ENCODE measurements around the gene STXBP6. TPM values are rescaled to one million over a fixed set of nuclear protein-coding genes. Genes with fewer than 3 reads are reported as not detected.
A peak's percentile ranks its signal among the peaks of the same experiment; 100 is the strongest.

STXBP6 gene
- total and polyA plus RNA-seq, 2 of the 13 experiments (the other 11 are each of a cell fraction or from before 2014, with no cell fraction given) = 35.3 to 42.8 TPM

DNA sequence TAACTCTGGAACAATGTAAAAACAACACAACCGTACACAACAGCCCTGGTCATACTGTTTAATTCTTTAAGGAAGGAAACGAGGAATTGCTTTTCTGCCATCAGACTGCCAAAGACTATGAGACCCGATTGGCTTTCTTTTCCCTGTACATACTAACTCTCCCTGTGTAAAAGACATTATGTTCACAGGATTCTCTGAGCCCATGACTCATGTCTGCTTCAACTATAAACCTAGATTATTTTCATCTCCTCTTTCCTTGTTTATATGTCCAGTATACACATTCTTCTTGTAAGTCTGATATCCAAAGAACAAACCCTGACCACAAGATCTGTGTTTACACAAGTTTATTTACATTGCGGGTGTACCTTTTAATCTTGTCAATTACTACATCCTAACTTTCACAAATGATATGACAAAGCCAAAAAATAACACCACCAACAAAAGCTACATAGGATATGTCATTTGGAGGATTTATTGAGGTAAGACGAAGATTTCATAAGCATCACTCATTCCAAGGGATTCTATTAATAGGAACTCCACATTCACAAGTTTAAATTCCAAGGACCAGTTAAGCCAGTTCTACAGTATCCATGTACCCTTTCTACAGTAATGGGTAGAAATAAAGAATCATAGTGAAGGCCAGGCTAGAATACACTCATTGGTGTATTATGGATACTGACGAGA is 67.3 kb downstream of the STXBP6 start (continued):
- TF ChIP-seq PHF8 (CRISPR knock-in tag; IDR thresholded peaks at IDR 0.05) (no peak), MLLT10 (CRISPR knock-in tag; IDR thresholded peaks at IDR 0.05) (no peak), MTA3 (CRISPR knock-in tag; IDR thresholded peaks at IDR 0.05) (no peak), SALL2 (CRISPR knock-in tag; IDR thresholded peaks at IDR 0.05) (no peak), NFYB (CRISPR knock-in tag; IDR thresholded peaks at IDR 0.05) (no peak), RNF2 (conservative IDR thresholded peaks at IDR 0.05; ENCODE audit: low read depth) (no peak), KDM1A (CRISPR knock-in tag; IDR thresholded peaks at IDR 0.05) (peak; percentile 79; the same call in 1 of the 2 replicates), ZNF564 (CRISPR knock-in tag; IDR thresholded peaks at IDR 0.05) (0 out of 2 replicates have a peak, but pooled peaks have one; percentile 35), SAP130 (CRISPR knock-in tag; IDR thresholded peaks at IDR 0.05; ENCODE audit: low read depth) (peak; percentile 58), TMF1 (CRISPR knock-in tag; IDR thresholded peaks at IDR 0.05; ENCODE audit: low read depth) (no peak), ZNF720 (CRISPR knock-in tag; IDR thresholded peaks at IDR 0.05) (no peak), RORA (CRISPR knock-in tag; IDR thresholded peaks at IDR 0.05) (no peak), KDM2A (CRISPR knock-in tag; IDR thresholded peaks at IDR 0.05; ENCODE audit: borderline replicate concordance, low read depth) (no peak), GZF1 (CRISPR knock-in tag; IDR thresholded peaks at IDR 0.05) (no peak), ZNF83 (CRISPR knock-in tag; IDR thresholded peaks at IDR 0.05; ENCODE audit: borderline replicate concordance) (no peak), SCMH1 (CRISPR knock-in tag; IDR thresholded peaks at IDR 0.05; ENCODE audit: borderline replicate concordance) (no peak)
- TF ChIP-seq, protein P1, sequence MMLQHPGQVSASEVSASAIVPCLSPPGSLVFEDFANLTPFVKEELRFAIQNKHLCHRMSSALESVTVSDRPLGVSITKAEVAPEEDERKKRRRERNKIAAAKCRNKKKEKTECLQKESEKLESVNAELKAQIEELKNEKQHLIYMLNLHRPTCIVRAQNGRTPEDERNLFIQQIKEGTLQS (CRISPR knock-in tag; IDR thresholded peaks at IDR 0.05) = no peak
- TF ChIP-seq, protein P2, sequence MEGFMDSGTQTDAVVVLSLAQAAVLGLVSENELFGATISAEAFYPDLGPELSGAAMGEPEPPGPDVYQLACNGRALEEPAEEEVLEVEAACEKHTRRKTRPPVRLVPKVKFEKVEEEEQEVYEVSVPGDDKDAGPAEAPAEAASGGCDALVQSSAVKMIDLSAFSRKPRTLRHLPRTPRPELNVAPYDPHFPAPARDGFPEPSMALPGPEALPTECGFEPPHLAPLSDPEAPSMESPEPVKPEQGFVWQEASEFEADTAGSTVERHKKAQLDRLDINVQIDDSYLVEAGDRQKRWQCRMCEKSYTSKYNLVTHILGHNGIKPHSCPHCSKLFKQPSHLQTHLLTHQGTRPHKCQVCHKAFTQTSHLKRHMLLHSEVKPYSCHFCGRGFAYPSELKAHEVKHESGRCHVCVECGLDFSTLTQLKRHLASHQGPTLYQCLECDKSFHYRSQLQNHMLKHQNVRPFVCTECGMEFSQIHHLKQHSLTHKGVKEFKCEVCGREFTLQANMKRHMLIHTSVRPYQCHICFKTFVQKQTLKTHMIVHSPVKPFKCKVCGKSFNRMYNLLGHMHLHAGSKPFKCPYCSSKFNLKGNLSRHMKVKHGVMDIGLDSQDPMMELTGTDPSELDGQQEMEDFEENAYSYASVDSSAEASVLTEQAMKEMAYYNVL (CRISPR knock-in tag; IDR thresholded peaks at IDR 0.05; ENCODE audit: borderline replicate concordance) = no peak
- TF ChIP-seq, protein P3, sequence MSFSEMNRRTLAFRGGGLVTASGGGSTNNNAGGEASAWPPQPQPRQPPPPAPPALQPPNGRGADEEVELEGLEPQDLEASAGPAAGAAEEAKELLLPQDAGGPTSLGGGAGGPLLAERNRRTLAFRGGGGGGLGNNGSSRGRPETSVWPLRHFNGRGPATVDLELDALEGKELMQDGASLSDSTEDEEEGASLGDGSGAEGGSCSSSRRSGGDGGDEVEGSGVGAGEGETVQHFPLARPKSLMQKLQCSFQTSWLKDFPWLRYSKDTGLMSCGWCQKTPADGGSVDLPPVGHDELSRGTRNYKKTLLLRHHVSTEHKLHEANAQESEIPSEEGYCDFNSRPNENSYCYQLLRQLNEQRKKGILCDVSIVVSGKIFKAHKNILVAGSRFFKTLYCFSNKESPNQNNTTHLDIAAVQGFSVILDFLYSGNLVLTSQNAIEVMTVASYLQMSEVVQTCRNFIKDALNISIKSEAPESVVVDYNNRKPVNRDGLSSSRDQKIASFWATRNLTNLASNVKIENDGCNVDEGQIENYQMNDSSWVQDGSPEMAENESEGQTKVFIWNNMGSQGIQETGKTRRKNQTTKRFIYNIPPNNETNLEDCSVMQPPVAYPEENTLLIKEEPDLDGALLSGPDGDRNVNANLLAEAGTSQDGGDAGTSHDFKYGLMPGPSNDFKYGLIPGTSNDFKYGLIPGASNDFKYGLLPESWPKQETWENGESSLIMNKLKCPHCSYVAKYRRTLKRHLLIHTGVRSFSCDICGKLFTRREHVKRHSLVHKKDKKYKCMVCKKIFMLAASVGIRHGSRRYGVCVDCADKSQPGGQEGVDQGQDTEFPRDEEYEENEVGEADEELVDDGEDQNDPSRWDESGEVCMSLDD (CRISPR knock-in tag; IDR thresholded peaks at IDR 0.05; ENCODE audit: borderline replicate concordance) = no peak
- TF ChIP-seq, protein P4, sequence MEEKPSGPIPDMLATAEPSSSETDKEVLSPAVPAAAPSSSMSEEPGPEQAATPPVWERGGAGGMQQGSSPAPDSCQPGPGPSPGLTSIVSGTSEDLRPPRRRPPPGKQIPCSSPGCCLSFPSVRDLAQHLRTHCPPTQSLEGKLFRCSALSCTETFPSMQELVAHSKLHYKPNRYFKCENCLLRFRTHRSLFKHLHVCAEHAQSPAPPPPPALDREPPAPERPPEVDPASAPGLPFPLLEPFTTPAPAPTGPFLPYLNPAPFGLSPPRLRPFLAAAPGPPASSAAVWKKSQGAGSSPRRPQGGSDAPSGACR (CRISPR knock-in tag; IDR thresholded peaks at IDR 0.05) = no peak
- TF ChIP-seq, protein P5, sequence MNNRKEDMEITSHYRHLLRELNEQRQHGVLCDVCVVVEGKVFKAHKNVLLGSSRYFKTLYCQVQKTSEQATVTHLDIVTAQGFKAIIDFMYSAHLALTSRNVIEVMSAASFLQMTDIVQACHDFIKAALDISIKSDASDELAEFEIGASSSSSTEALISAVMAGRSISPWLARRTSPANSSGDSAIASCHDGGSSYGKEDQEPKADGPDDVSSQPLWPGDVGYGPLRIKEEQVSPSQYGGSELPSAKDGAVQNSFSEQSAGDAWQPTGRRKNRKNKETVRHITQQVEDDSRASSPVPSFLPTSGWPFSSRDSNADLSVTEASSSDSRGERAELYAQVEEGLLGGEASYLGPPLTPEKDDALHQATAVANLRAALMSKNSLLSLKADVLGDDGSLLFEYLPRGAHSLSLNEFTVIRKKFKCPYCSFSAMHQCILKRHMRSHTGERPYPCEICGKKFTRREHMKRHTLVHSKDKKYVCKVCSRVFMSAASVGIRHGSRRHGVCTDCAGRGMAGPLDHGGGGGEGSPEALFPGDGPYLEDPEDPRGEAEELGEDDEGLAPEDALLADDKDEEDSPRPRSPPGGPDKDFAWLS (CRISPR knock-in tag; IDR thresholded peaks at IDR 0.05; ENCODE audit: borderline replicate concordance) = no peak
- TF ChIP-seq, protein P6, sequence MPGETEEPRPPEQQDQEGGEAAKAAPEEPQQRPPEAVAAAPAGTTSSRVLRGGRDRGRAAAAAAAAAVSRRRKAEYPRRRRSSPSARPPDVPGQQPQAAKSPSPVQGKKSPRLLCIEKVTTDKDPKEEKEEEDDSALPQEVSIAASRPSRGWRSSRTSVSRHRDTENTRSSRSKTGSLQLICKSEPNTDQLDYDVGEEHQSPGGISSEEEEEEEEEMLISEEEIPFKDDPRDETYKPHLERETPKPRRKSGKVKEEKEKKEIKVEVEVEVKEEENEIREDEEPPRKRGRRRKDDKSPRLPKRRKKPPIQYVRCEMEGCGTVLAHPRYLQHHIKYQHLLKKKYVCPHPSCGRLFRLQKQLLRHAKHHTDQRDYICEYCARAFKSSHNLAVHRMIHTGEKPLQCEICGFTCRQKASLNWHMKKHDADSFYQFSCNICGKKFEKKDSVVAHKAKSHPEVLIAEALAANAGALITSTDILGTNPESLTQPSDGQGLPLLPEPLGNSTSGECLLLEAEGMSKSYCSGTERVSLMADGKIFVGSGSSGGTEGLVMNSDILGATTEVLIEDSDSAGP (CRISPR knock-in tag; IDR thresholded peaks at IDR 0.05; ENCODE audit: borderline replicate concordance) = no peak

All from HepG2 (cell line).